ENCODE results near the gene PEX10.

PEX10 gene

DNA sequence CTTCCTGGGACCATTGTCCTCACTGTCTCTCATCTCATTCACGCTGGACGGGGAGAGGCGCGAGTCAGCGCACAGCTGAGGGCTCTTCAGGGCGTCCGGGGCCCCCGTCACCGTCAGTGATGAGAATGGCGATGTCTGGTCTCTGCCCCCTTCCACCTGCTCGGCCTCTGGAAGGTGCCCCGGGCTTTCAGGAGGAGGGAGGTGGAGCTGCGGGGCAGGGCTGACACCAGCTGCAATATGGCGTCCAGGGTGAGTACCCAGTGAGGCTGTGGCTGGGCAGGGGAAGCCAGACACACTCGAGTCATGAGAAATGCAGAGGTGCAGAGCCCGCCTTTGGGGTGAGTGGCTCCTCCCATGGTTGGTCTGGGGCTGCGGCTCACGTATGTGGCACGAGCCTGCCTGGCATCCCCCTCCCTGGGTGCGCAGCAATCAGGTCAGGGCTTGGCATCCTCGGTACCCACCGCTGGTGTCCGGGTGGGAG lies 36.1 kb downstream of the PEX10 start:
- DNase-seq (ENCODE audit: low read depth in 1 of 2, low spot score in 1 of 2), result no peak

DNA sequence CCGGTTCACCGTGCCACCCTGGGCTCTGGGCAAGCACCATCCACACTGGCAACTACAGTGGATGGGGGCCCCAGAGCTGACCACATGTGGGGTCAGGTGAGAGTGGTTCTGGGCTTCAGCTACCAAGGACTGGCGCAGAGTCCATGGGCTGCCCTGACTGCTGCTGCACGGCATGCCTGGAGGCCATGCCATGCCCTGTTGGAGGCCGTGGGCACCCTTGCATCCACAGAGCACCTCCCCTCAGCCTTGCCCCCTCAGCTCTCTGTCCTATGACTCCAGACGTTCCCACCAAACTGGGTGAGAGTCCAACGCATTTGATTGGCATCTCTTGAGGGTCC lies 36.5 kb downstream of the PEX10 start:
- DNase-seq (ENCODE audit: low read depth in 1 of 2, low spot score in 1 of 2), result no peak

- DNase-seq (ENCODE audit: low read depth in 1 of 2, low spot score in 1 of 2), result no peak
These were observed 37.0 kb downstream of the PEX10 start for GRCh38 chr1:2375246-2375922.

DNA sequence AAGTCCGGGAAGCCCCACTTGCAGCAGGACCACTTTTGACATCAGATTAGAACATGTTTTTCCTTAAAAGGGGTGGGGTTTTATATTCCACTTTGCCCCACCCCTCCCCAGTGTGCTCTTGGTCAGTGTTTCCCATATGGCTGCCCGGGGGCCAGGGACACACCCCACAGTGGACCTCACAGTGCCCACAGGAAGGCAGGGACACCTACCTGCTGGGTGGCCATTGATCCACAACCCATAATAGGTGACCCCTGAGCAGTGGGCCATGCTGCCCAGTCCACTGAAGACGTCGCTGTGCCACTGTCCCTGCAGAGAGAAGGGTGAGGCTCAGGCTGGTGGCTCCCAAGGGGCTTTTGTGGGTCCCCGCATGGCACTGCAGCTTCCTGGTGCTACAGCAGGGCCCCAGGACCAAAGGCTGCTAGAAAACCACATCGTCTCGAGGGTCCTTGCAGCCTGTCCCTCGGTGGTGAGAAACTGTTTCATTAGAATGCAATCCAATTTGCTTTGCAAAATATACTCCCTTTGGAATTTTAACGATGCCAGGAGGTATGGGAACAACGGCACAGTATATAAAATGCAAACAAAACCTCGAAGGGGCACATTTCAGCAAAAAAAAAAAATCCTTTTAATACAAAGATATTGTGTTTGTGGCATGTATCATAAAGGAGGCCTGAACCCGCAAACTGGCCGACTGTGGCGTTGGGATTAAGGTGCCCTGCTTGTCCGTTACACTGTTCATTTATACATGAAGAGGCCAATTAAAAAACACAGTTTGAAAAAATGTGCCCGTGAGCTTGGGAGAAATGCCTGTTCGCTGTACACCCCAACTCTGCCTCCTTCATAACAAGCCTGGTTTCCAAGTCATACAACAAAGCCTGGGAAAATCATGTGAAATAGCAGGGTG lies 37.9 kb downstream of the PEX10 start:
- DNase-seq (ENCODE audit: low read depth in 1 of 2, low spot score in 1 of 2), result no peak

GRCh38 chr1:2373551-2374251 lies 38.7 kb downstream of the PEX10 start:
- no peak for DNase-seq (ENCODE audit: low read depth in 1 of 2, low spot score in 1 of 2)

DNA sequence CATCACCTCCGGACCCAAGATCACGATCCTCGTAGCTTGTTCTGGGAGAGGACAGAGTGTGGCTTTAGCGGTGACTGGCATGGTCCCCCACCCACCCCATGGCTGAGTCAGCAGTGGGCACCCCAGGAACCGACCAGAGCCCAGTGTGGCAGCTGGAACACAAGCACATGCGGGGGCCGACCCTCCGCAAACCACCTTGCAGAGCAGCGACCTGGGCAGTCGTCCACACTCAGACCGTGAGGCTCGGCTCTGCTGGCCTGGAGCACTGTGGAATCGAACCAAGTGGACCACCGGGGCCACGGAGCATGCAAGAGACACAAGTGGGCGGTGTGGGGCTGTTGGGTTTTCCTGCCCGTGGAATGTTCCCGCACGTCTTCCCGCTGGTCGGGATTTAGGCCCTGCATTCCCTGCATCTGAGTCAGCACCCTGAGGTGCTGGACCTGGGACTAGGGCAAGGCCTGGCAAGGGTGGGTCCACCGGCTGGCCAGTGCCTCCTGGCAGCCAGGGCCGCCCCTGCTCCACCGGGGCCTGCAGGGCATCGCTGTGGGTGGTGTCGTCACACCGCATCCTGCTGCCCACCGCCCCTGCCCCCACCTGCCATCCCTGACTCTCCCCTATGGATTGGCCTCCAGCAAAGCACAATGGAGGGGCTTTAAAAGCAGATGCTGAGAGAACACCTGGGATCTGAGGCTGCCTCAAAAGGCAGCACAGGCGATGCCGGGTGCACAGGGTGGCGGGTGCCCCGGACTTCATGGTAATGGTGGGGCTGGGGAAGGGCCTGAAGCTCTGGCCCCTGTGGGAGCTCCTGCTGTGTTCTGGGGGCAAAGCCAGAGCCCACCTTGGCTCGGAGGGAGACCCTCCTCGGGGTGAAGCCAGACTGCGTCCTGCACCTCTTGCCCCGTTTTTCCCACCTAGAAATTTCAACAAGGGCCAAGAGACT lies 39.5 kb downstream of the PEX10 start:
- no peak for DNase-seq (ENCODE audit: low read depth in 1 of 2, low spot score in 1 of 2)

GRCh38 chr1:2368053-2368744 lies 44.2 kb downstream of the PEX10 start:
- DNase-seq (ENCODE audit: low read depth in 1 of 2, low spot score in 1 of 2), result no peak

DNA sequence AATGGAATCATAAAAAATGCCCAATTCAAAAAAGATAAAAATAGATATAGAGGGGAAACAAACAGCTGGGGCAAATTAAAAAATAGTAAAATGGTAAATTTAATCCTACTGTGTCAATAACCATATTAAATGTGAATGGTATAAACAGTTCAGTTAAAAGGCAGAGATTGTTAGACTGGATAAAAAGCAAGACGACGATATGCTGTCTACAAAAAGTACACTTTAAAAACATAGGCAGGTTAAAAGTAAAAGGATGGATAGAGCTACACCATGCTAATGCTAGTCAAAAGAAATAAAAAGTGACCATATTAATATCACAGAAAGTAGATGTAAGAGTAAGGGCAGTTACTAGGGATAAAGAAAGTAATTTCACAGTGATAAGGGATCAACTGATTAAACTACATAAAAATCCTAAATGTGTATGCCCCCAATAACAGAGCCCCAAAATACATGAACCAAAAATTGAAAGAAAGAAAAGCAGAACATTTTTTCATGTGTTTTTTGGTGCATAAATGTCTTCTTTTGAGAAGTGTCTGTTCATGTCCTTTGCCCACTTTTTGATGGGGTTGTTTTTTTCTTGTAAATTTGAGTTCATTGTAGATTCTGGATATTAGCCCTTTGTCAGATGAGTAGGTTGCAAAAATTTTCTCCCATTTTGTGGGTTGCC lies 48.4 kb downstream of the PEX10 start:
- DNase-seq (ENCODE audit: low read depth in 1 of 2, low spot score in 1 of 2), result no peak

GRCh38 chr1:2360588-2361364 lies 51.6 kb downstream of the PEX10 start:
- DNase-seq (ENCODE audit: low read depth in 1 of 2, low spot score in 1 of 2), result no peak

DNA sequence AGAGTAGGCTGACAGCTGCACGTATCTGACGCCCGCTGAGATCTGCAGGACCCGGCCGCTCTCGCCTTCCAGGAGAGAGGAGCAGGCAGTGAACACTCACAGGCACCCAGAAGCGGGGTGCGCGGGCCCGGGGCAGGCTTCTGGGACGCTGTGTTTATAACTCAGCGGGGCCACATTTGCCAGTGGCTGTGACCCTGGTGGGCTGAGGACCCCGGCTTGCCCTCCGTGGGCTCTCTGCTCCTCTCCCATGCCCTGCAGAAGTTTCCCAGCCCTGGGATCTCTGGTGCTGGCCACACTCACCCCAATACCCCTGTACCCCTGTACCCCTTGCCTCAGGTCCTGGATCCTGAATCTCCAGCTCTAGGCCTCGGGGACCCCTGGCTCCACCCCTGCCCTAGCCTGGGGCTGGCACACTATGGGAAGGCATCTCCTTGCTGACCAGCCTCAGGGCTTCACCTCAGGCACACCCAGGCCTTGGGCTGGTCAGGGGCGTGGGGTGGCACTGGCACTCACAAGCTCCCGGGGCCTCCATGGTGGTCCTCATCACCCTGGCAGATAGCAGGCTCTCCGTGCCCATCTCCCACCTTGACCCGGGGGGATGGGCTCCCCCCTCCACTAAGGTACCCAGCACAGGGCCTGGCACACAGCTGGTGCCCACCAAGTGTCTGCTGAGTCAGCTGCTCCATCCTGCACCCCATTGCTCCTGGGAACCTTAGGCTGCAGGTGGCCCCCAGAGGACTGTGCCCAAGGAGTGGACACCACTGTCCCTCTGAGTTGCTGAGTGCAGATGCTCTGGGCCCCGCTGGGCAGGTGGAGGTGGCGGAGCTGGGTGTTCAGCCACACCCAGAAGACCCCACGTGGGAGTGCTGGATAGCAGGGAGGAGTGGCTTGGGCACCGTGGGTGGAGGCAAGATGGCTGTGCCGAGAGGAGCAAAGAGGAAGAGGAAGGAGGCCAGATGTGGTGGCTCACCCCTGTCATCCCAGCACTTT lies 53.4 kb downstream of the PEX10 start:
- DNase-seq (ENCODE audit: low read depth in 1 of 2, low spot score in 1 of 2), result no peak

DNA sequence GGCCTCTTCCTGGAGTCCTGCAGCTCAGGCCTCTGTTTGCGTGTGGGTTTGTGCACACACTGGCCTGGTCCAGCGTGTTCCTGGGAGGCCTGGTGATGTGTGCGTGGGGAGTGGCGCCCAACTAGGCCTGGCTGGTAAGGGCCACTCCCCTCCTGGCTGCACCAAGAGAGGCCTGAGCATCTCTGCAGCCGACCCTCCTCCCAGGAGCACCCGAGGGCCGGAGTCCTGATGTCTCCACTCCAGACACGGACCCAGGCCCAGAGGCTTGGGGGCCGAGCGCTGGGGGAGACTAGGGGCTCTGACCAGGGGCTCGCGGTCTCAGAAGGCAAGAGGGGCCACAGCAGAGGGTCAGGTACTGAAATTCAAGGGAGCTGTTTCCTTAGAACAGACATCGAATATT lies 54.3 kb downstream of the PEX10 start:
- DNase-seq (ENCODE audit: low read depth in 1 of 2, low spot score in 1 of 2), result no peak

GRCh38 chr1:2356911-2357845 lies 55.2 kb downstream of the PEX10 start:
- DNase-seq (ENCODE audit: low read depth in 1 of 2, low spot score in 1 of 2), result no peak

- DNase-seq (ENCODE audit: low read depth in 1 of 2, low spot score in 1 of 2), result no peak
These were observed 56.0 kb downstream of the PEX10 start for GRCh38 chr1:2356401-2356800.

DNA sequence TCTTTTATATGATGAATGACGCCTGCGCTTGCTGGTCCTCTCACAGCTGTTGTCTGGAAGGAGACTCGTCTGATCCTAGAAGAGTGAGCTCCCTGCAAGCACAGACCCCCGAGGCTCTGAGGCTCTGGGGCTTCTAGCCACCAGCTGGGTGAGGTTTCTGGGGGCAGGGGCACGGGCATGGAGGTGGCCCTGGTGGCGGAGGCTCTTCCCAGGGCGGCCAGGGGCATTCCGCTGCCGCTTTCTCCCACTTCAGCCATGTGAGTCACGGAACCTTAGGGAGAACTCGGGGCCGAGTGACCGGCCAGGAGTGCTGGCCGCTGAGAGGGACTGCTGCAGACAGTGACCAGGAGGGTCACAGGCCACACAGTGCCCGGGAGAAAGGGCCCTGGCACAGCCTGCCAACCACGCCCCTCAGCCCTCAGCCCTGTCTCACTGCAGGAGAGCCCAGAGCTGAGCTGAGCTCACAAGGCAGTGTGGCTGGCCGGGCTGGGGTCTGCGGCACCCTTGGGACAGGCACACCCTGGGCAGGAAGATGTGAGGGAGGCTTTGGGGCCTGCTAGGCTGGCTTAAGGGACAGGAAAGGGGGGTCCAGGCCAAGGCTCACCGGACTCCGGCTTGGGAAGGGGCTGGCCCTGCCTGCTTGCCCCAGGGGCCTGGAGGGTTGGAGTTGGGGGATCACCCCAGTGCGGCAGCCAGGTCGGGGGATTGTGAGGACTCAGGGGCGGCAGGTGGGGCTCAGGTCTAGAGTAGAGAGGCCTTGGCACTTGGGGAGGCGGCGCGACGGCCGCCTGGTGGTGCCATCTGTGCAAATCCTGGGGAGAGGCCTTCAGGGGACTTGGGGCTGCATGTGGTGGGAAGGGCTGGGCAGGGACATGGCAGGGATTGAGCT lies 56.7 kb downstream of the PEX10 start:
- no peak for DNase-seq (ENCODE audit: low read depth in 1 of 2, low spot score in 1 of 2)

GRCh38 chr1:2354511-2355372 lies 57.6 kb downstream of the PEX10 start:
- no peak for DNase-seq (ENCODE audit: low read depth in 1 of 2, low spot score in 1 of 2)
